ENCODE results near the gene SOCS7.

The SOCS7 gene

DNA sequence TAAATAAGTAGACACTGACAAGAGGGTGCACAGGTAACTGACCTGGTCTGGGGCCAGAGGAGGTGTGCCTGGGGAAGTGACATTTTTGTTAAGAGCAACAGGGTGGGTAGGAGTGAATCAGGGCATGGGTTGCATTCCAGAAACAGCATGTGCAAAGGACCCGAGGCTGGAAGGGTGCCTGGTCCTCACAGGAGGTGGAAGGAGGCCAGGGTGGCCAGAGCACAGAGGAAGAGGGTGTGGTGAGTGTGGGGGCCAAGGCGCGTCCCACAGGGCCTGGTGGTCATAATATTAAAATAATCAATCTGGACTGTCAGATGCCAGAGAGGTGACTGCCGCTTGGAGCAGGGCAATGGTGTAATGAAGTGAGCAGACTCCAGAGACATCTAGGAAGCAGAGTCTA lies 90.9 kb downstream of the SOCS7 start:
- DNase-seq: no peak

DNA sequence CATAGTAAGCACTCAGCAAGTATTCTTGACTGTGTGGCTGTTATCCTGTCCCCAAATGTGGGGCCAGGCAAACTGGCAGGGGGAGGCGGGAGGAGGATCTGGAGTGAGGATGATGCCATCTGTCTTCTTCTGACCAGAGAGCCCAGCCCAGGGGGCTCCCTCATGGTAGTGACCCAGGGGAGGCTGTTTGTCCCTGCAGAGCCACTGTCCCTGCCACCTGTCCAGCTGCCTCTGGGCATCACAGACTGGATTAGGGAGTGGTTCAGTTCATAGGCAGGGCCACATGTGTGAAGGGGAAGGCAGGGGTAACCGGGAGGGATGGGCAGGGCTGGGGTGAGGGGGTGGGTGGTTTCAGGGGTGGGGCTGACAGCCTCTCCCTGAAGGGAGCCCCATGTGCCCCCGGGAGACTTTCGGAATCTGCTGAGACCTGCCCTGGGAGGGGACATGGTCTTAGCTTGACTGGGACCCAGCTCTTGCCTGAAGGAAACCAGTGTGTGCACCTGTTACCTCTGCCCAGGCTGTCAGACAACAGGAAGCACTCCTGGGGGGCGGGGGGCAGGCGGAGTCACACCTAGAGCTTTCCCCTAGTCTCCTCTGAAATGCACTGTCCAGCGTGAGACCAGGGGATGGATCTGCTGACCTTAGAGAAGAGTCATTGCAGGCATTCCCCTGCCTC lies 91.8 kb downstream of the SOCS7 start:
- no peak for DNase-seq

DNA sequence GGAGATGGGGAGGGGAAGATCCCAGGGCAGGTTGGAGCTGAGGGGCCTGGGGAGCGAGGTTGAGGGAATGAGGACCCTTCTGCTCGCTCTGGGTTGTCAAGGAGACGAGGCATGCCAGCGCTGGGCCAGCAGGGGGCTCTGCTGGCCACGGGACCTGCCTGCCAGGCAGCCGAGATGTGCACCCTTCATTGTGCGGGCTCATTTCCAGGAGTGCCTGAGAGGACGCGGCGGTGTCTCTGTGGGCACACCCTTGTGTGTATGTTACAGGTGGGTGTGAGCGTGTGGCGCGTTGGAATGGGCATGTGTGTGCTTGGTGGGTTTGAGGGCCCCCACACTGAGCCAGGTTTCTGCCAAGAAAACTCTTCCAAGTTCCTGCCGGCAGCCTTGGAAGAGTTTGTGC lies 92.5 kb downstream of the SOCS7 start:
- no peak for DNase-seq

DNA sequence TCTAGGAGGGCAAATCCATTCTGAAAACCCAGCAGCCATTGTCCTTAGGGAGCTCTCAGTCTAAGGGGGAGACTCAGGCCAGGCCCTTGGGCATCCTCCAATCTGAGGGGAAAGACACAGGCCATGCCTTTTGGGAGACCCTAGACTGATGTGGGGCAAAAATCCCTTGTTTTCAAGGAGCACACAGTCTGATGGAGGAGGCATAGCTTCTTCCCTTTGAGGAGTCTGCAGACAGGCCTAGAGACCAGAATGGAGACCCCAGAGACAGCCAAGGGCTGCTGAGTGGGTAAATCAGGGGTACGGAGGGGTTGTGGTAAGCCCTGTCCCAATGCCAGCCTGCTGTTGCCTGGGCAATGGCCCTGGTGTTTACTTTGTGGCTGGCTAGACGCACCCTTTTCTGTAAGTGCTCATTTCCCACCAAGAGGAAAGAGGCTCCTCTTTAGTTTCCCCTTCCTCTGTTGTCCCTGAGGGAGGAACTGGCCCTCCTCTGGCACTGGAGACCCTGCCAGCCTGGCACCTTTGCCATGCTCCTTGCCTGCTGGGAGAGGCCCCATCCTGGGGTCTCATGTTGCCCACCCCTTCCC lies 96.0 kb downstream of the SOCS7 start:
- DNase-seq: no peak

DNA sequence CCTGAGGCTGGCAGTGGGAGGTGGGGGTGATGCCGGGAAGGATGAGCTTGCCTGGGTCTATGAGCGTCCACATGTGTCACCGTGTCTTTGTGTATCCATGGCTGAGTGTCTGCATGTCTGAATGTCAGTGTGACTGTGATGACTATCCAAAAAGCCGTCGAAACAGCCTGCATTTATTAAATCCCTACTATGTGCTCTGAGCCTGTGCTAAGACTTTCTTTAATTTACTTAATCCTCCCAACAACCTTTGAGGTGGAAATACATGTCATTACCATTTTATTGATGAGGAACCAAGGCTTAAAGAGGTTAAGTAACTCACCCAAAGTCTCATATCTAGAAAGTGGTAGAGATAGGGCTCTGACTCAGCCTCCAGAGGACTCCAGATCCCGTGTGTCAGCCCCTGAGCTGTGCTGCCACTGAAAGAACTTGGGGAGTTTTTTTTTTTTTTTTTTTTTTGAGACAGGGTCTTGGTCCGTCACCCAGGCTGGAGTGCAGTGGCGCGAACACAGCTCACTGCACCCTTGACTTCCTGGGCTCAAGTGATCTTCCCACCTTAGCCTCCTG lies 96.6 kb downstream of the SOCS7 start:
- no peak for DNase-seq

DNA sequence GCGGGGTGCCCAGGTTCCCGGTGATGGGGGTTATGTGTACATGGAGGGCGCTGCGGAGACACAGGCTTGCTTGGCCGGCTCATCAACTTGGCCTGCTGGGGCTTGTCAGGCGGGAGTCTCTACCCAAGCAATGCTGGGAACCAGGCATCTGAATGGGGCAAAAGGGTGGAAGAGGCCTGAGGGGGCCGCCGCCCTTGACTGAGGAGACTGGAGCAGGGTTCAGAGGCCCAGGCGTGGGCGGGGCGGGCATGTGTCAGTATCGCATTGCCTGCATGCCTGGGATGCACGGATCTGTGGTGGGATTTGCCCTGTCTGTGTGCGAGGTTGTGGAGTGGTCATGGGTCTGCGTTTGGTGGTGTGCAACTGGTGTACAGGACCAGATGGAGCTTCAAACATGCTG lies 97.7 kb downstream of the SOCS7 start:
- DNase-seq: no peak

DNA sequence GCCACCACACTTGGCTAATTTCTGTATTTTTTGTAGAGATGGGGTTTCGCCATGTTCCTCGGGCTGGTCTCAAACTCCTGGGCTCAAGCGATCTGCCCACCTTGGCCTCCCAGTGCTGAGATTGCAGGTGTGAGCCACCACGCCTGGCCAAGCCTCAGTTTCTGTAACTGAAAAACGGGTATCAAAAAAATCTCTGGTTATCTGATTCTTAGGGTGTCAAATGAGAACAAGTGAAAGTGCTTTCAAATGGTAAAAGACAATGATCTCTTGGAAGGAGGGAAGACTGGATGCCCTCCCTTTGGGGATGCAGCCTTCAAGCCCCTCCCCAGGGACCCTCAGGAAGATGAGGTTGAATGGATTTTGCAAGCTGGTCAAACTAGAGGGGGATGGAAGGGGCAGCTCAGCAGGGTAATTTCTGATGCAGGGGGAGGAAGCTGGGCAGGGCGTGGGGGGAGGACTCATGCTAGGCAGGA lies 98.9 kb downstream of the SOCS7 start:
- no peak for DNase-seq

DNA sequence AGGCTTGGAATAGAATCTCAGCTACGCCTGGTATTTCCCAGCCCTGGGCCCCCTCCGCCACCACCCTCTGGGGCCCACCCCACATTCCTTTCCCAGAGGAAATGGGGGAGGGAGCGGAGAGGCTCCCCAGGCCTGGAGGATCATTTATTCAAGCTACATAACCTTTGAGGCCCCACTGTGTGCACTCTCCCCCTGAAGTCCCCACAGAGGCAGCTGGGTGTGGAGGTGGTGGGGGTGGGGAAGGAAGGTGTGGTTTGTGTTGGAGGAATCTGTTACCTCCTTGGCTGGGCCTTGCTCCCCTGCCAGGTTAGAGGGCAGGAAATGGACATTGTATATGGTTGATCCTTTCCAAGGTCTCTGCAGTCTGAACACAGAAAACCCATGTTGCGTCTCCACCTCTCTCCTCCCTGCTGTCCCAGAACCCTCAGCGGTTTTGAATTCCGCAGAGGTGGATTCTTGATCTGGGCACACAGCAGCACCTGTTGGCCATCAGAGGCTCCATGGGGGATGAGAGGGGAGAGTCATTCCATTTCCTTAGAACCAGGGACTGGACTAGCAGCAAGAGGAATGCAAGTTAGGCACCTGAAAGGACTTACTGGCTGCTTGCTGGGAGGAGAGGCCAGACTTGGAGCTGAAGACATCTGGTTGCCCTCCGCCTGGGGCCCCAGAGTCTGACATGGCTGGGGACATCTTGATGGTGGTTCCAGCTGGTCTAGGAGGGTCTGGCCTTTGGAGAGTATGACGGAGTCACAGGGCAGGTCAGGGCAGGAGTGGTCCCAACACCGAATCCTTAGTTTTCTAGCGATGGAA lies 99.6 kb downstream of the SOCS7 start:
- DNase-seq: no peak

DNA sequence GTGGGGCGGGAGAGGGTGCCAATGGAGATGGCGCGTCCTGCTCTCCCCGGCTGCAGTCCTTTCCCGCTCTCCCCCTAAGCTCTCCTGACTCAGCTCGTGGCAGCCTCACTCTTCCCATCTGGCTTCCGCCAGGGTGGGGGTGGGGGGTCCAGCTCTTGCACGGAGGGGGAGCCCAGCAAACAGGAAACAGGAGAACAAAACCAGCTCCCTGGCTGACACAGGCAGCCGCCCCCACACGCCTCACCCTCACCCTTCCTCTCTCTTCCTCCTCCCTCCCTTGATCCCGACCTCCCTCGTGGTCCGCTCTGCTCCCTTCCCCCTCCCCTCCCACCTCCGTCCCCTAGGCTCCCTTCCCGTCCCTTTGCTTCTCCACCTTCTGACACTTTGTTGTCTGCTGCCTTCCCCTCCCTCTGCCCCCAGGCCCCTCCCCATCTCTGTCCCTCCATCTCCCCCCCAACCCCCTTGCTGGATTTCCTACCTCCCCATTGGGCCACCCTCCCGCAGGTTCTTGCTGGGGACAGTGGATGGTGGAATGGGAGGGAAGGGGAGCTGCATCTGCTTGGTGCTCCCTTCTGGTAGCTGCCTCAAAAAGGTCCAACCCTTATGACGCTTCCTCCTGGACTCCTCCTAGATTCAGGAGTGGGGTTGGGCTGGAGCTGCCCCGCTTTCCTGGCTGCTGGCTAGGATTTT lies 100.3 kb downstream of the SOCS7 start:
- DNase-seq: no peak

DNA sequence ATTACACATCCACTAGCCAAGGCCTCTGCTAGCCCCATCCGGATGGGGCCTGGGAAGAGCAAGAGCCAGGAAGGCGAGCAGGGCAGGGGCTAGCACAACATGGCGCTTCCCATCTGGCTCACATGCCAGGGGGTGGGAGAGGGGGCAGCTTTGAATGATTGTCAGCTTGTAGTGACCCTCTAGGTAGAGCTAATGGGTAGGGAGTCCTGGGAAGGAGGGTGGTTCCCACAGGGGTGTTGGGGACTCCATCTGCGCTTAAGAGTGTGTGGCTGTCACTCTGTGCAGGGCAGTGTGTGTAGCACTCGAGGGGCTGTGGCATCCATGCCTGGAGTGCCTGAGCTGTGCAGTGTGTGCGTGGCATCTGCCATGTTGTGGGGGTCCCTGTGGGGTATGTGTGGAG lies 101.1 kb downstream of the SOCS7 start:
- no peak for DNase-seq

DNA sequence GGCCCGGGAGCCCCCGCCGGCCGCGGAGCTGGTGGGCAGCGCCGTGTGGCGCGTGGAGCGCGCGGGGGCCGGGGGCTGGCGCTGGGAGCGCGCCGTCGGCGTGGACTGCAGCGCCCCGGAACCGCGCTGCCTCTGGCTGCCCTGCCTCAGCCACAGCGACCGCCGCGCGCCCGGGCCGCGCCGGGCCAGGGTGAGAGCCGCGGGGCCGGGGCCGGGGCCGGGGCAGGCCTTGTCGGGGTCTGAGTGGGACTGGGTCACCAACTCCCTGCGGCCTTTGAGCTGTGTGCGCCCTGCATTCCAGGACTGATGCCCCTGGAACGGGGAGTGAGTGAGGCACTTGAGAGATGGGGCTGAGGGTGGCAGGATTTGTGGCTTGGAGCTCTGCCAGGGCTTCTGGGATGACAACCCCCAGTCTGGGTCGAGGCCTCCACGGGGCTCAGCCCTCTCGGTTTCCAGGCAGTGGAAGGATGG lies 102.3 kb downstream of the SOCS7 start:
- no peak for DNase-seq

DNA sequence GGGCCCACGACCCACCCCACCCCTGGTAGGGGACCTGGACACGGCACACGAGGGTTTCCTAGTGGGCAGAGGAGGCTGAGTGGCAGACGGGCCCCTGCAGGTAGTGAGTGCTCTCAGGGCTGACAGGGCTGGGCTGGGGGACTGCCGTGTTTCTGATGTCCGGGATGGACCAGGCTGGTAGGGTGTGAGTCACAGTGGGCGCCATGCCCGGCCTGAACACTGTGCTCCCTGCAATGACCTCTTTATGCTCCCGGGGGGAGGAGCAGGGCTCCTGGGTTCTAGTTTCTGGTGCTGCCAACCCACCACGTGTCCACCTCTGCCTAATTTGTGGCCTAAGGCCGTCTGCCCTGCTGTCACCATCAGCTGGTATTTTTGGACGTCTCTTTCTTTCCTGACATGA lies 102.9 kb downstream of the SOCS7 start:
- no peak for DNase-seq
